Measurements from ENCODE around the gene SUB1. TPM values are rescaled to one million over a fixed set of nuclear protein-coding genes. Genes with fewer than 3 reads are reported as not detected.

SUB1 gene
- polyA plus RNA-seq, 1 of the 3 experiments (the other 2 are of a cell fraction) = 50.8 TPM

DNA sequence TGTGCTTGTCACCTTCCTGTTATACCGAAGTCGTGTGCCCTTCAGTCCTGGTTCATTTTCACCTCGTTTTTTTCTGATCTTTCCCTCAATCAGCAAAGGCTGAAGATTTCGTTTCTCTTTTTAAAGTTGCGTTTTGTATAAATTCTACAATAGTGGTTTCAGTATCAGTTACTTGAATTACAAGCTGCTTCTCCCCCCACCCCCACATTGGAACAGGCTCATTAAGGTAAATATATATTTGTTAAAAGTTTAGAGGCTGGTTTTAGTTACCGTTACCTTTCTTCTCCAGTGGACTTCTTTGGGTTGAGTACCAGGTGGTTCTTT is 881 bp downstream of the SUB1 start:
- H3K9me3 ChIP-seq = no peaks in the 10 kb centered on the region
- H3K4me2 ChIP-seq = peak overlapping the region; percentile 95
- peaks cover 29% of the 10 kb centered on the region for H3F3A ChIP-seq (replicated peaks; ENCODE audit: insufficient read depth)
- peaks cover 10 to 36% of the 10 kb centered on the region in 2 experiments for H3K36me3 ChIP-seq (replicated peaks in 1 of 2; ENCODE audit: control insufficient read depth in 1 of 2, insufficient read depth in 2 of 2, low read length in 1 of 2)
- H4K20me1 ChIP-seq (ENCODE audit: insufficient read depth) = peaks cover 51% of the 10 kb centered on the region
- H3K9me2 ChIP-seq = no peaks in the 10 kb centered on the region
- POLR2A ChIA-PET = no interaction called here
- H3K4me1 ChIP-seq (ENCODE audit: control insufficient read depth in 1 of 2, insufficient read depth in 2 of 2, low read depth in 1 of 2, low read length in 1 of 2) = peaks cover 5 to 7% of the 10 kb centered on the region in 2 experiments; a peak in 3 of 4 replicates
- DNase-seq = no peak
- H3K4me3 ChIP-seq (ENCODE audit: low read depth in 2 of 2, low read length in 1 of 2) = peak overlapping the region; percentile 78
- no peak overlapping the region for H2AFZ ChIP-seq (ENCODE audit: low read depth)
- H3K27me3 ChIP-seq (ENCODE audit: insufficient read depth) = no peaks in the 10 kb centered on the region
- H3K9ac ChIP-seq = peak overlapping the region; percentile 100
- H3K27ac ChIP-seq (ENCODE audit: low read depth in 2 of 2, low read length in 1 of 2) = peak overlapping the region; percentile 92 to 99
- CTCF ChIA-PET = interaction anchor here (1.3 kb wide), 1 partner anchor 96 kb away, joined by 13 read pairs; no protein-coding TSS in a partner anchor
- no peak for TF ChIP-seq EP300 (IDR thresholded peaks at IDR 0.05; ENCODE audit: borderline replicate concordance in 1 of 2, low read depth in 1 of 2, low read length in 1 of 2)
- TF ChIP-seq NFIC (IDR thresholded peaks at IDR 0.05; ENCODE audit: borderline replicate concordance) = no peak
- TF ChIP-seq YY1 (IDR thresholded peaks at IDR 0.05; ENCODE audit: low read depth) = no peak
- TF ChIP-seq SIN3A (IDR thresholded peaks at IDR 0.05; ENCODE audit: borderline replicate concordance, low read depth, low read length) = no peak
- TF ChIP-seq TEAD4 (IDR thresholded peaks at IDR 0.05; ENCODE audit: borderline replicate concordance, insufficient read depth) = no peak
- TF ChIP-seq, protein P1, sequence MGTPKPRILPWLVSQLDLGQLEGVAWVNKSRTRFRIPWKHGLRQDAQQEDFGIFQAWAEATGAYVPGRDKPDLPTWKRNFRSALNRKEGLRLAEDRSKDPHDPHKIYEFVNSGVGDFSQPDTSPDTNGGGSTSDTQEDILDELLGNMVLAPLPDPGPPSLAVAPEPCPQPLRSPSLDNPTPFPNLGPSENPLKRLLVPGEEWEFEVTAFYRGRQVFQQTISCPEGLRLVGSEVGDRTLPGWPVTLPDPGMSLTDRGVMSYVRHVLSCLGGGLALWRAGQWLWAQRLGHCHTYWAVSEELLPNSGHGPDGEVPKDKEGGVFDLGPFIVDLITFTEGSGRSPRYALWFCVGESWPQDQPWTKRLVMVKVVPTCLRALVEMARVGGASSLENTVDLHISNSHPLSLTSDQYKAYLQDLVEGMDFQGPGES (IDR thresholded peaks at IDR 0.05; ENCODE audit: low read depth, low read length) = no peak
- TF ChIP-seq, protein P2, sequence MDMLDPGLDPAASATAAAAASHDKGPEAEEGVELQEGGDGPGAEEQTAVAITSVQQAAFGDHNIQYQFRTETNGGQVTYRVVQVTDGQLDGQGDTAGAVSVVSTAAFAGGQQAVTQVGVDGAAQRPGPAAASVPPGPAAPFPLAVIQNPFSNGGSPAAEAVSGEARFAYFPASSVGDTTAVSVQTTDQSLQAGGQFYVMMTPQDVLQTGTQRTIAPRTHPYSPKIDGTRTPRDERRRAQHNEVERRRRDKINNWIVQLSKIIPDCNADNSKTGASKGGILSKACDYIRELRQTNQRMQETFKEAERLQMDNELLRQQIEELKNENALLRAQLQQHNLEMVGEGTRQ (IDR thresholded peaks at IDR 0.05; ENCODE audit: borderline replicate concordance, low read depth, low read length) = no peak
- no peak for TF ChIP-seq EZH2phosphoT487 (IDR thresholded peaks at IDR 0.05; ENCODE audit: borderline replicate concordance, low read depth)
- TF ChIP-seq ELF1 (IDR thresholded peaks at IDR 0.05) = no peak
- no peak for TF ChIP-seq RAD21 (IDR thresholded peaks at IDR 0.05; ENCODE audit: low read length)
- no peak for TF ChIP-seq POLR2AphosphoS5 (IDR thresholded peaks at IDR 0.05; ENCODE audit: low read depth, low read length)
- no peak for TF ChIP-seq RFX5 (IDR thresholded peaks at IDR 0.05; ENCODE audit: low read length)
- TF ChIP-seq, protein P3, sequence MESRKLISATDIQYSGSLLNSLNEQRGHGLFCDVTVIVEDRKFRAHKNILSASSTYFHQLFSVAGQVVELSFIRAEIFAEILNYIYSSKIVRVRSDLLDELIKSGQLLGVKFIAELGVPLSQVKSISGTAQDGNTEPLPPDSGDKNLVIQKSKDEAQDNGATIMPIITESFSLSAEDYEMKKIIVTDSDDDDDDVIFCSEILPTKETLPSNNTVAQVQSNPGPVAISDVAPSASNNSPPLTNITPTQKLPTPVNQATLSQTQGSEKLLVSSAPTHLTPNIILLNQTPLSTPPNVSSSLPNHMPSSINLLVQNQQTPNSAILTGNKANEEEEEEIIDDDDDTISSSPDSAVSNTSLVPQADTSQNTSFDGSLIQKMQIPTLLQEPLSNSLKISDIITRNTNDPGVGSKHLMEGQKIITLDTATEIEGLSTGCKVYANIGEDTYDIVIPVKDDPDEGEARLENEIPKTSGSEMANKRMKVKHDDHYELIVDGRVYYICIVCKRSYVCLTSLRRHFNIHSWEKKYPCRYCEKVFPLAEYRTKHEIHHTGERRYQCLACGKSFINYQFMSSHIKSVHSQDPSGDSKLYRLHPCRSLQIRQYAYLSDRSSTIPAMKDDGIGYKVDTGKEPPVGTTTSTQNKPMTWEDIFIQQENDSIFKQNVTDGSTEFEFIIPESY (IDR thresholded peaks at IDR 0.05; ENCODE audit: borderline replicate concordance, low read depth) = no peak
- TF ChIP-seq, protein P4, sequence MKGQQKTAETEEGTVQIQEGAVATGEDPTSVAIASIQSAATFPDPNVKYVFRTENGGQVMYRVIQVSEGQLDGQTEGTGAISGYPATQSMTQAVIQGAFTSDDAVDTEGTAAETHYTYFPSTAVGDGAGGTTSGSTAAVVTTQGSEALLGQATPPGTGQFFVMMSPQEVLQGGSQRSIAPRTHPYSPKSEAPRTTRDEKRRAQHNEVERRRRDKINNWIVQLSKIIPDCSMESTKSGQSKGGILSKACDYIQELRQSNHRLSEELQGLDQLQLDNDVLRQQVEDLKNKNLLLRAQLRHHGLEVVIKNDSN (IDR thresholded peaks at IDR 0.05; ENCODE audit: borderline replicate concordance, low read depth) = no peak
- TF ChIP-seq, protein P5, sequence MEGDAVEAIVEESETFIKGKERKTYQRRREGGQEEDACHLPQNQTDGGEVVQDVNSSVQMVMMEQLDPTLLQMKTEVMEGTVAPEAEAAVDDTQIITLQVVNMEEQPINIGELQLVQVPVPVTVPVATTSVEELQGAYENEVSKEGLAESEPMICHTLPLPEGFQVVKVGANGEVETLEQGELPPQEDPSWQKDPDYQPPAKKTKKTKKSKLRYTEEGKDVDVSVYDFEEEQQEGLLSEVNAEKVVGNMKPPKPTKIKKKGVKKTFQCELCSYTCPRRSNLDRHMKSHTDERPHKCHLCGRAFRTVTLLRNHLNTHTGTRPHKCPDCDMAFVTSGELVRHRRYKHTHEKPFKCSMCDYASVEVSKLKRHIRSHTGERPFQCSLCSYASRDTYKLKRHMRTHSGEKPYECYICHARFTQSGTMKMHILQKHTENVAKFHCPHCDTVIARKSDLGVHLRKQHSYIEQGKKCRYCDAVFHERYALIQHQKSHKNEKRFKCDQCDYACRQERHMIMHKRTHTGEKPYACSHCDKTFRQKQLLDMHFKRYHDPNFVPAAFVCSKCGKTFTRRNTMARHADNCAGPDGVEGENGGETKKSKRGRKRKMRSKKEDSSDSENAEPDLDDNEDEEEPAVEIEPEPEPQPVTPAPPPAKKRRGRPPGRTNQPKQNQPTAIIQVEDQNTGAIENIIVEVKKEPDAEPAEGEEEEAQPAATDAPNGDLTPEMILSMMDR (IDR thresholded peaks at IDR 0.05) = no peak
- TF ChIP-seq, protein P6, sequence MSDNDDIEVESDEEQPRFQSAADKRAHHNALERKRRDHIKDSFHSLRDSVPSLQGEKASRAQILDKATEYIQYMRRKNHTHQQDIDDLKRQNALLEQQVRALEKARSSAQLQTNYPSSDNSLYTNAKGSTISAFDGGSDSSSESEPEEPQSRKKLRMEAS (IDR thresholded peaks at IDR 0.05; ENCODE audit: low read depth) = no peak
- TF ChIP-seq RXRA (IDR thresholded peaks at IDR 0.05; ENCODE audit: borderline replicate concordance, low read depth) = no peak
- no peak for TF ChIP-seq CHD2 (IDR thresholded peaks at IDR 0.05; ENCODE audit: low read length, partially characterized antibody)
- no peak; the same call in 1 of the 2 replicates for TF ChIP-seq MXI1 (IDR thresholded peaks at IDR 0.05; ENCODE audit: low read depth, low read length)
- WGBS (ENCODE audit: low lambda C conversion rate) = 3% methylated on average over 6 of the region's 6 CpGs
- H3K79me2 ChIP-seq (ENCODE audit: insufficient read depth) = peaks cover 59% of the 10 kb centered on the region
